NCI-H526 (cell line): ENCODE results near the gene SLC49A3.
"Not testable (repeated sequence)": the region's sequence is repeated elsewhere in the genome, so short reads cannot be mapped to it uniquely, and the experiment has no call there.

Experiments
- DNase-seq, 2 experiments: peaks; one replicate each; lab custom pipeline; 2025; lab: John Stamatoyannopoulos, UW

The SLC49A3 gene

DNA sequence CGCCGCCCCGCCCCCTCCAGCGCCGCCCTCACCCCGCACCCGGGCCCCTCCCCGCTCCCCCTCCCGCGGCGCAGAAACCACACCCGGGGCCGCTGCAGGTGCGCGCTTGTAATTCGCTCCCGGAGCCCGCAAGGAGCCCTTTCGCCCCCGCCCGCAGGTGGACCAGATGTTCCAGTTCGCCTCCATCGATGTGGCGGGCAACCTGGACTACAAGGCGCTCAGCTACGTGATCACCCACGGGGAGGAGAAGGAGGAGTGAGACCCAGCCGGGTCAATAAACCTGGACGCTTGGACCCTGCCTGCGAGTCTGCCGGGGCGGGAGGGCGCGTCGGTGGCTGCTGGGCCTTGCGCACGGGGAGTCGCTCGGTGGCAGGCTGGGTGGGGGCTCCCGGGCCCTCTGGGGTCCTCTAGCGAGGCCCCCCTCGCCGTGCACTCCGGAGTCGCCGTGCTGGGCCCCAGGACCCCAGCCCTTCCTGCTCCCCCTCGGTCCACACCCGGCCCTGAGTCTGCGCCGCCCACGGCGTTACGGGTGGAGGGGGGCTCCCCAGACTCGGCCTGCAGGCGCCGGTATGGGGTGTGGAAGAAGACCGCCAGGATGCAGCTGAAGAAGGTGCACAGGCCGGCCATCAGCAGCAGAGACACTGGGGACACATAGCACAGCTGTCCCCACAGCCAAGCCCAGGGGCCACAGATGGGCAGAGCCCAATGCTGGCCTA lies 7.1 kb downstream of the SLC49A3 start:
- peak; percentile 45 to 92 for DNase-seq

- peak in 1 of 2 experiments; percentile 80 for DNase-seq
Measured at GRCh38 chr4:680928-681645, 7.9 kb downstream of the SLC49A3 start.

DNA sequence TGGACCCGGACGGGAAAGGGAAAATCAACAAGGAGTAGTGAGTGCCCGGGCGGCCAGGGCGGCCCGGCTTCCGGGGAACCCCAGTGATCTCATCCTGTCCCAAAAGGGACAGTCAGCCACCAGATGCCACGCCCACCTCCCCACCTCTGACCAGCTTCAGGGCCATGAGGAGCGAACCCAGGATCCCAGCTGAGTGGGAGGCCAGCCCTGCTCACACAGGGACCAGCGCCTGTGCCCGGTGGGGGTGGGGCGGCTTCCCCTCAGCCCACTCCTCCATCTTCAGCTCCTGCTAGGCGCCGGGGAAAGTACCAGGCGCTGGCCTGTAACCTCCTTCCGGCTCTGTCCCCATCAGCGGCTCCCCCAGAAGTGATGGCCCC lies 8.4 kb downstream of the SLC49A3 start:
- peak in 1 of 2 experiments; percentile 38 for DNase-seq

DNA sequence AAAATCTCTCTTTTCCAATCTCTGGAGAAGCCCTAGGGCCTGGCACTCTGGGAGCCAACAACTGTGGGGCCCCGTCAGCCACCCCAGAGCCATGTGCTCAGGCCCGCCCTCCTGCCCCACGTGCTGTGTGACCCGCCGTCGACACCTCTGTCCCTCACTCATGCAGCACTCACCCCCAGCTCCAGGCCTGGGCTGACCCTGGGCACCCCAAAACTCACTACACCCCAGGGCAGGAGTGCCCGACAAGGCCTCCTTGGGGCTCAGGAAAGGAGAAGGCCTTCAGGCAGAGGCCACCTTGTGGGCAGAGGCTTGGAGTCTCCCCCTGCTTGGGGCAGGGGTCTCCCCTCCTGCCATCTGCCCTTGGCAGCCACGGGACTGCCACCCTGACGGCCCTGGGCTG lies 8.9 kb downstream of the SLC49A3 start:
- DNase-seq = no peak

DNA sequence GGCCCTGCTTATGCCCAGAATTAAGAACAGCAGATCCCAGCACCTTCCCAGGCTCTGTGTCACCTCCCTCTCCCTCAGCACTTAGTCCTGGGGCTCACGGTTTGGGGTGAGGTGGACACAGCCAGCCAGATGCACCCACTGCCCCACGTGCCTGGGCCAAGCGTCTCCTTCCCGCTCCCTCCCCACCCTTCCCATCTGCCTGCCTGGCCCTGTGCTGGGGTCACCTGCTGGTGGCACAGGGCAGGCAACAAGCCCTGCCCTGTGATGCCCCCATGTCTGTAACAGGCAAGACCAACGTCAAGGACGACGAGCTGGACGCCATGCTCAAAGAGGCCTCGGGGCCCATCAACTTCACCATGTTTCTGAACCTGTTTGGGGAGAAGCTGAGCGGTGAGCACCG lies 9.3 kb downstream of the SLC49A3 start:
- no peak for DNase-seq

DNA sequence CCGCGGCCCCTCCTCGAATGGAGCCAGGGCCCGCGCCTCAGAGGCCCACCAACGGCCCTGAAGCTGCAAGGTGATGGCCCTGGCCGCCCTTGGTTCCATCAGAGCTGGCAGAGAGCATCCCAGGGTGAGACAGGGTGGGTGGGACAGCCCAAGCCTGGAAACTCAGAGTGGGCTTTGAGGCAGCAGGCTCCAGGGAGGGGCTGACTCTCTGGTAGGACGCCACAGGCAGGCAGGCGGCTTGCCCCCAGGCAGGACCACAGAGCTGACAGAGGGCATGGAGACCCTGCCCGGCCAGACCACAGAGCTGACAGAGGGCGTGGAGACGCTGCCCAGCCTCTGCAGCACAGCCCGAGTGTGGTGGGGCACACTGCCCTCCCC lies 9.9 kb downstream of the SLC49A3 start:
- DNase-seq = no peak

- no peak for DNase-seq
Measured at GRCh38 chr4:678331-679103, 10.4 kb downstream of the SLC49A3 start.

- peak; percentile 59 to 82 for DNase-seq
Measured at GRCh38 chr4:677431-678293, 11.3 kb downstream of the SLC49A3 start.

GRCh38 chr4:676871-677235 lies 12.1 kb downstream of the SLC49A3 start:
- no peak for DNase-seq

DNA sequence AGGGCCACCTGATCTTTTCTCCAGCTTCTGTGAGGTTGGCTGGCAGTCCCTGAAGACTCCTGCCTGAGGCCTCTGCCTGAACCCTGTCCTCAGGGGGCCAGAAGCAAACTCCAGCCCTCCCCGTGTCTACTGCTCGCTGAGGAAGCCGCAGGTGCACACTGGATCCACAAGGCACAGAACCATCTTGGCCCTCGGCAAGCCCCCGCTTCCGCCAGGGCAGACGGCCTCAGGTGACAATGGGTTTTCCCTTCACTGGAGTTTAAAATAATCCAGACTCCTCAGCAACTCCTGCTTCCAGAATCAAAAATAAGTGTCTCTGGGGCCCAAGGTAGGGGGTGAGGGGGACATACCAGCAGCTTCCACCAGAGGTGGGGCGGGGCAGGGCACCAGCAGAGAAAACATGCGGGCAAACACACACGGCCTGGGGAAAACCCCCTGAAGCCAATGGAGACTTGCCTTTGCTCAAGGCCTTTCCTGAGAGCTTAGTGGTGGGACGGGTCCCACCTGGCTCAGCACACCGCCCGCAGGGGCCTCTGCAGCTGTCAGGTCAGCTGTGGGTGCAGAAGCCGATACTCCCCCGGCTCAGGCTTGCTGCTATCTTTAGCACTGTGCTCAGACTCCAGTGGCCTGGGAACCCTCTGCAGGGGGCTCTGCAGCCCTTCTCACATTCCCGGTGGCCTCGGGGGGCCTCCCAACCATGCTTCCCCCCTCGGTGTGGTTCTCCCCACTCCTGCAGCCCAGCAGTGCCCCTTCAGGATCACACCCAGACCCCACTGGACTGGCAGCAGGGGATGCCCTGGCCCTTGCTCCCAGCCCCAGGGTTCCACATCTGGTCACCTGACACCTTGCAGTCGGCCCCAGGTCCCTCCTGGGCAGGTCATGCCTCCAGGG lies 12.7 kb downstream of the SLC49A3 start:
- no peak for DNase-seq

- no peak for DNase-seq
Measured at GRCh38 chr4:675036-675882, 13.7 kb downstream of the SLC49A3 start.

DNA sequence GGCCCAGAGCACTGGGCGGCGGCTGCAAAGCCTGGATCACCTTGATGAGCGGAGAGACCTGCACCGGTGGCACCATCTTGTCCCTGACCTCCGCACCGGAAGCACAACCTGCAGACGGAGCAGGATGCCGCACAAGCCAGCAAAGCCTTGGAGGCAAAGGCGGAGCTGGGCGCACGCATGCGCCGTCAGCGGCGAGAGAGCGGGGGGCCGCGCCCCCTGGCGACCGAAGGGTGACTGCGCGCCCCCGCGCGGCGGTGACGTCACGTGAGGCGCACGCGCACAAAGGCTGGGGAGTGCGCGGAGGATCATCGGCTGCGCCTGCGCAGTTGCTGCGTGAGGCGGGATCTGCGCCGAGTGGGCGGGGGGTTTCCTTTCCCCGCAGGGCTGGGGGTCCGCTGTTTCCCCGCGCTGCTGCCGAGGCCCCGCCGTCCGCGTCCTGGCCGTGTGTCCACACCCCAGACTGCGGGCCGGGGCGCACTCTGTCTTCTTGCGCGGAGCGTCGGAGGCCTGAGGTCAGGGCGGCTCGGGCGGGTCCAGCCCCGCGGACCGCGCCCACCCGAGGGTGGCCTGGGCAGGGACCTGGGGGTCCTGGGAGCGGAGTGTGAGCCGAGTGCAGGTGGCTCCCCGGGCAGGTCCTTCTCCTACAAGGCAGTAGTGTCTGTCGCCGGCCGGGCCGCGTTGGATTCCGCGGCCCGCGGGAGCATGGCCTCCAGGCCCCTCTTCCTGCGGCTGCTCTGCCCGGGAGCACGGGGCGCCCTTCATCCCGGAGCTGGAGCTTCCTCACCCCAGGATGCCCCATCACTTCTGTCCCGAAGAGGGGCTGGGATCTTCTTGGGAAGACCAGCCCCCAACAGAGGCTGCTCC lies 14.5 kb downstream of the SLC49A3 start, which contains the start of the genes ATP5ME and MYL5:
TSS of gene ATP5ME (minus strand) at position 105 of the 864 bp plus-strand sequence. CDS start at position 76, 29 bp downstream.
TSS of gene MYL5 (plus strand) at position 371 of the 864 bp plus-strand sequence. CDS start 3,485 bp downstream, outside the sequence.
- peak; percentile 86 to 97 for DNase-seq

DNA sequence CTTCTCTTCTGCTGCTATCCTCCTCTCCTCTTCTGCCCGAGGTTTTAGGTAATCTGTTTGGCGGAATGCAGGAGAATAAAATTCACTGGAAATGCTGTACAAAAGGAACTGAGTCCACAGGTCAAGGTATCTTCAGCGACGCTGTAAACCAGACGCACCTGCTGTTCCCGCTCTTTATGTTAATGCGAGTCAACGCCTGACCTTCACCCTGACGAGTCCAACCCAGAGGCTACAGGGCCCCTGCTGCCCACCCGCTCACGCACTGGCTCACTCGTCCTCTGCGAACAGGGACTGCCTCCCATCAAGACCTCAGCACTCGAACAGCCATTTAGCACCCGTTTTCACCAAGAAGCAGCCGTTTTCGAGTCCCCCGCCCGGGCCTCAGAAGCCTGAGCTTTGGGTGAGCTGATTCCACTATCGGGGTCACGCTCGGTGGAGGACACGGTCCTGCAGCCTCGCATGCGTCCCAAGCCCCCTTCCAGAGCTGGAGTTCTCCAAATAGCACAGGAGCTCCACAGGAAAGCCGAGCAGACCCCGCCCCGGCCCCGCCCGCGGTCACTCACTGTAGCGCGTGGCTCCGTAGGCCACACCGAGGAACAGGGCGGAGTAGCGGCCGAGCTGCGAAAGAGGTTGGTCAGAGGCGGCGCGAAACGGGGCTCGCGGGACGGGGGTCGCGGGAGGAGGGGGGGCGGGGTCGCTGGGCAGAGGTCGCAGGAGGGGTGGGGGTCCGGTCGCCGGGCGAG lies 15.4 kb downstream of the SLC49A3 start:
- no peak for DNase-seq

DNA sequence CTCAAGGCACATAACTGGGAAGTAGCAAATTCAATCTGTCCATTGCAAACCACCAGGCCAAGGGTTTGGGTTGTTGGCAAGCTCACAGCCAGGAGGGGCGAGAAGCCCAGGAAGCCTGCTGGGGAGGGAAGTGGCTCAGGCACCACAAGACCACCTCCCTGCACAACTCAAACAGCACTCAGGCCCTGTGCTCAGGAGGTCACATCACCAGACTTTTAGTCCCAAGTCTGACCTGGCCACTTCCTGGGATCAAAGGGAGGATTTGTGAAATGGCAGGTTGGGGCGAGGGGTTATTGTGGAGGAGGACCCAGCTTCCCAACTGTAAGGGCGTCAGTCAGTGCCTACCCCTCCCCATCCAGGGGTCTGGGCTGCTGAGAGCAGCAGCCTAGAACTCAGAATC lies 17.2 kb downstream of the SLC49A3 start:
- DNase-seq = no peak

GRCh38 chr4:669806-670559 lies 19.0 kb downstream of the SLC49A3 start:
- not testable (repeated sequence) for DNase-seq

- DNase-seq = not testable (repeated sequence)
Measured at GRCh38 chr4:668219-668618, 20.7 kb downstream of the SLC49A3 start.

- DNase-seq = no peak
Measured at GRCh38 chr4:667545-667925, 21.4 kb downstream of the SLC49A3 start.
